ENCODE measurements around the gene U2AF1L4. TPM values are rescaled to one million over a fixed set of nuclear protein-coding genes. Genes with fewer than 3 reads are reported as not detected.

Gene U2AF1L4
- polyA plus RNA-seq, 3 donors = 6.2 to 140 (median 8.7) TPM

- H3K4me1 ChIP-seq (ENCODE audit: control insufficient read depth in 1 of 2, insufficient read depth in 2 of 2, low read length in 2 of 2) = peaks cover 8 to 13% of the 10 kb centered on the region in 2 donors
- H3K36me3 Mint-ChIP-seq = peaks cover 75 to 86% of the 10 kb centered on the region in 2 donors
- 100% methylated on average over 18 of the region's 24 CpGs for WGBS (ENCODE audit: insufficient coverage)
- DNase-seq = no peak
- peaks cover 82 to 93% of the 10 kb centered on the region in 2 donors for H3K36me3 ChIP-seq (replicated peaks in 1 of 2; ENCODE audit: control insufficient read depth in 1 of 2, insufficient read depth in 2 of 2, low read length in 2 of 2)
- H3K9ac ChIP-seq (ENCODE audit: insufficient read depth, low read length, poor library complexity, severe bottlenecking) = no peak overlapping the region
- H3K27ac Mint-ChIP-seq = no peak overlapping the region
- H2AFZ ChIP-seq (ENCODE audit: insufficient read depth, low read depth, low read length, poor library complexity, severe bottlenecking) = no peak overlapping the region
- no peak overlapping the region for H3K4me3 Mint-ChIP-seq
- peaks cover 60% of the 10 kb centered on the region for H4K20me1 ChIP-seq (ENCODE audit: insufficient read depth, low read length)
- H3K9me3 Mint-ChIP-seq = no peaks in the 10 kb centered on the region
- H3K79me2 ChIP-seq (ENCODE audit: insufficient read depth, low read length) = peaks cover 27% of the 10 kb centered on the region
- no peak for TF ChIP-seq CTCF (IDR thresholded peaks at IDR 0.05)
- no peak overlapping the region for H3K4me3 ChIP-seq (replicated peaks in 1 of 3; ENCODE audit: low read depth in 2 of 3, low read length in 3 of 3)
- no peaks in the 10 kb centered on the region for H3K27me3 ChIP-seq (ENCODE audit: control insufficient read depth in 2 of 2, insufficient read depth in 2 of 2, low read length in 2 of 2)
- H3K4me2 ChIP-seq (replicated peaks; ENCODE audit: extremely low read depth, low read length, poor library complexity, severe bottlenecking) = no peak overlapping the region
- H3K9me3 ChIP-seq (replicated peaks in 1 of 2; ENCODE audit: control insufficient read depth in 1 of 2, insufficient read depth in 1 of 2, low read length in 2 of 2) = no peaks in the 10 kb centered on the region
- intact Hi-C loops (cut with micrococcal nuclease) = no loop called here
- no peak overlapping the region for H3K27ac ChIP-seq (ENCODE audit: low read depth in 1 of 2, low read length in 2 of 2)
- H3K27me3 Mint-ChIP-seq (ENCODE audit: low read depth in 3 of 3) = peaks cover 0 to 2% (median 1%) of the 10 kb centered on the region in 3 donors
- H3K4me1 Mint-ChIP-seq = peaks cover 12% of the 10 kb centered on the region
These were observed 21.5 kb downstream of the U2AF1L4 start for GRCh38 chr19:35723671-35724070.

GRCh38 chr19:35722897-35723296 lies 22.3 kb downstream of the U2AF1L4 start:
- Histone ChIP-seq H3K4me1 (ENCODE audit: control insufficient read depth in 1 of 2, insufficient read depth in 2 of 2, low read length in 2 of 2) (peaks cover 11 to 18% of the 10 kb centered on the region in 2 donors), H3K4me3 (replicated peaks in 1 of 3; ENCODE audit: low read depth in 2 of 3, low read length in 3 of 3) (no peak overlapping the region), H3K4me2 (replicated peaks; ENCODE audit: extremely low read depth, low read length, poor library complexity, severe bottlenecking) (no peak overlapping the region), H3K27ac (ENCODE audit: low read depth in 1 of 2, low read length in 2 of 2) (no peak overlapping the region), H3K9ac (ENCODE audit: insufficient read depth, low read length, poor library complexity, severe bottlenecking) (no peak overlapping the region), H2AFZ (ENCODE audit: insufficient read depth, low read depth, low read length, poor library complexity, severe bottlenecking) (no peak overlapping the region), H4K20me1 (ENCODE audit: insufficient read depth, low read length) (peaks cover 56% of the 10 kb centered on the region), H3K79me2 (ENCODE audit: insufficient read depth, low read length) (peaks cover 33% of the 10 kb centered on the region), H3K27me3 (ENCODE audit: control insufficient read depth in 2 of 2, insufficient read depth in 2 of 2, low read length in 2 of 2) (no peaks in the 10 kb centered on the region), H3K36me3 (replicated peaks in 1 of 2; ENCODE audit: control insufficient read depth in 1 of 2, insufficient read depth in 2 of 2, low read length in 2 of 2) (peaks cover 75 to 85% of the 10 kb centered on the region in 2 donors), H3K9me3 (replicated peaks in 1 of 2; ENCODE audit: control insufficient read depth in 1 of 2, insufficient read depth in 1 of 2, low read length in 2 of 2) (no peaks in the 10 kb centered on the region)
- Mint-ChIP-seq H3K27ac (peak overlapping the region in 1 of 7 donors; percentile 55), H3K4me1 (peaks cover 15% of the 10 kb centered on the region), H3K27me3 (ENCODE audit: low read depth in 3 of 3) (peaks cover 0 to 2% (median 1%) of the 10 kb centered on the region in 3 donors), H3K4me3 (no peak overlapping the region), H3K9me3 (no peaks in the 10 kb centered on the region), H3K36me3 (peaks cover 68 to 78% of the 10 kb centered on the region in 2 donors)
- intact Hi-C loops (cut with micrococcal nuclease) = no loop called here
- WGBS (ENCODE audit: insufficient coverage) = 100% methylated on average over 6 of the region's 16 CpGs
- TF ChIP-seq CTCF (IDR thresholded peaks at IDR 0.05) = no peak
- peak in 1 of 3 donors; percentile 3 for DNase-seq

Measured in CD14-positive monocyte (primary cell).